ENCODE data around the gene SIRT2.
A peak's percentile ranks its signal among the peaks of the same experiment; 100 is the strongest.

The SIRT2 gene

GRCh38 chr19:38905620-38906019, 6.2 kb upstream of the SIRT2 start:
- Histone ChIP-seq H3K27ac (ENCODE audit: low read depth, low read length) (no peak overlapping the region), H3K36me3 (ENCODE audit: low read length) (0 out of 2 replicates have a peak, but pooled peaks cover 3% of the 10 kb centered on the region), H3K27me3 (ENCODE audit: low read length) (no peaks in the 10 kb centered on the region), H3K79me2 (ENCODE audit: insufficient read depth, low read length) (peaks cover 30% of the 10 kb centered on the region), H4K20me1 (ENCODE audit: low read depth, low read length) (no peaks in the 10 kb centered on the region), H3K9ac (ENCODE audit: low read length) (no peak overlapping the region), H3K9me3 (ENCODE audit: insufficient read depth, low read length) (no peaks in the 10 kb centered on the region), H3K4me3 (ENCODE audit: insufficient read depth, low read length, poor library complexity, severe bottlenecking) (no peak overlapping the region), H3K9me2 (replicated peaks; ENCODE audit: insufficient read depth, low read length) (no peaks in the 10 kb centered on the region), H2AFZ (ENCODE audit: low read depth, low read length, severe bottlenecking) (no peak overlapping the region), H3K4me2 (ENCODE audit: low read depth, low read length, poor library complexity, severe bottlenecking) (no peak overlapping the region), H3F3A (ENCODE audit: insufficient read depth) (no peaks in the 10 kb centered on the region; the same call in 1 of the 2 replicates)
- TF ChIP-seq, protein P1, sequence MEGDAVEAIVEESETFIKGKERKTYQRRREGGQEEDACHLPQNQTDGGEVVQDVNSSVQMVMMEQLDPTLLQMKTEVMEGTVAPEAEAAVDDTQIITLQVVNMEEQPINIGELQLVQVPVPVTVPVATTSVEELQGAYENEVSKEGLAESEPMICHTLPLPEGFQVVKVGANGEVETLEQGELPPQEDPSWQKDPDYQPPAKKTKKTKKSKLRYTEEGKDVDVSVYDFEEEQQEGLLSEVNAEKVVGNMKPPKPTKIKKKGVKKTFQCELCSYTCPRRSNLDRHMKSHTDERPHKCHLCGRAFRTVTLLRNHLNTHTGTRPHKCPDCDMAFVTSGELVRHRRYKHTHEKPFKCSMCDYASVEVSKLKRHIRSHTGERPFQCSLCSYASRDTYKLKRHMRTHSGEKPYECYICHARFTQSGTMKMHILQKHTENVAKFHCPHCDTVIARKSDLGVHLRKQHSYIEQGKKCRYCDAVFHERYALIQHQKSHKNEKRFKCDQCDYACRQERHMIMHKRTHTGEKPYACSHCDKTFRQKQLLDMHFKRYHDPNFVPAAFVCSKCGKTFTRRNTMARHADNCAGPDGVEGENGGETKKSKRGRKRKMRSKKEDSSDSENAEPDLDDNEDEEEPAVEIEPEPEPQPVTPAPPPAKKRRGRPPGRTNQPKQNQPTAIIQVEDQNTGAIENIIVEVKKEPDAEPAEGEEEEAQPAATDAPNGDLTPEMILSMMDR (IDR thresholded peaks at IDR 0.05; ENCODE audit: insufficient read depth, low read length, poor library complexity, severe bottlenecking) = no peak
- no peak for TF ChIP-seq EZH2phosphoT487 (conservative IDR thresholded peaks at IDR 0.05; ENCODE audit: low read length)

GRCh38 chr19:38904581-38905539, 5.4 kb upstream of the SIRT2 start:
- H3K9ac ChIP-seq (ENCODE audit: low read length) = no peak overlapping the region
- no peak overlapping the region for H3K4me2 ChIP-seq (ENCODE audit: low read depth, low read length, poor library complexity, severe bottlenecking)
- no peaks in the 10 kb centered on the region for H3K27me3 ChIP-seq (ENCODE audit: low read length)
- H3K79me2 ChIP-seq (ENCODE audit: insufficient read depth, low read length) = peaks cover 35% of the 10 kb centered on the region
- no peaks in the 10 kb centered on the region for H3K9me2 ChIP-seq (replicated peaks; ENCODE audit: insufficient read depth, low read length)
- no peak overlapping the region for H2AFZ ChIP-seq (ENCODE audit: low read depth, low read length, severe bottlenecking)
- no peak for TF ChIP-seq EZH2phosphoT487 (conservative IDR thresholded peaks at IDR 0.05; ENCODE audit: low read length)
- TF ChIP-seq, protein P1 (IDR thresholded peaks at IDR 0.05; ENCODE audit: insufficient read depth, low read length, poor library complexity, severe bottlenecking) = no peak
- H3F3A ChIP-seq (ENCODE audit: insufficient read depth) = no peaks in the 10 kb centered on the region; the same call in 1 of the 2 replicates
- H3K4me3 ChIP-seq (ENCODE audit: insufficient read depth, low read length, poor library complexity, severe bottlenecking) = no peak overlapping the region
- 0 out of 2 replicates have a peak, but pooled peaks cover 3% of the 10 kb centered on the region for H3K36me3 ChIP-seq (ENCODE audit: low read length)
- no peak overlapping the region for H3K27ac ChIP-seq (ENCODE audit: low read depth, low read length)
- H3K9me3 ChIP-seq (ENCODE audit: insufficient read depth, low read length) = no peaks in the 10 kb centered on the region
- H4K20me1 ChIP-seq (ENCODE audit: low read depth, low read length) = no peaks in the 10 kb centered on the region

DNA sequence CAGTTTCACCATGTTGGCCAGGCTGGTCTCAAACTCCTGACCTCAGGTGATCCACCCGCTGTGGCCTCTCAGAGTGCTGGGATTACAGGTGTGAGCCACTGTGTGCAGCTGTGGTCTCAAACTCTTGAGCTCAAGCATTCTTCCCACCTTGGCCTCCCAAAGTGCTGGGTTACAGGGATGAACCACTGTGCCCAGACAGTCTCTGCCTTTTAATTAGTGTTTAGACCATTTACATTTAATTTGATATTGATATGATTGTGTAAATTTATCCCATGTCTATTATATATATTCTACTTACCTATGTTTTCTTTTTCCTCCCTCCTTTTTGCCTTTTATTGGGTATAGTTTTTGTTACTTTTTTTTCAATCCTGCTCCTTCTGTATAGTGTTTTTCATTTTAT, 2.3 kb upstream of the SIRT2 start:
- Histone ChIP-seq H3K9ac (ENCODE audit: low read length) (no peak overlapping the region), H2AFZ (ENCODE audit: low read depth, low read length, severe bottlenecking) (no peak overlapping the region), H3K79me2 (ENCODE audit: insufficient read depth, low read length) (peaks cover 35% of the 10 kb centered on the region), H3K4me2 (ENCODE audit: low read depth, low read length, poor library complexity, severe bottlenecking) (peak overlapping the region; percentile 92), H3K27me3 (ENCODE audit: low read length) (no peaks in the 10 kb centered on the region), H3K4me3 (ENCODE audit: insufficient read depth, low read length, poor library complexity, severe bottlenecking) (peak overlapping the region; percentile 97), H3K9me2 (replicated peaks; ENCODE audit: insufficient read depth, low read length) (no peaks in the 10 kb centered on the region), H3K27ac (ENCODE audit: low read depth, low read length) (no peak overlapping the region), H3K9me3 (ENCODE audit: insufficient read depth, low read length) (no peaks in the 10 kb centered on the region), H3F3A (ENCODE audit: insufficient read depth) (no peaks in the 10 kb centered on the region; the same call in 1 of the 2 replicates), H3K36me3 (ENCODE audit: low read length) (0 out of 2 replicates have a peak, but pooled peaks cover 3% of the 10 kb centered on the region), H4K20me1 (ENCODE audit: low read depth, low read length) (no peaks in the 10 kb centered on the region)
- TF ChIP-seq, protein P1 (IDR thresholded peaks at IDR 0.05; ENCODE audit: insufficient read depth, low read length, poor library complexity, severe bottlenecking) = no peak
- no peak for TF ChIP-seq EZH2phosphoT487 (conservative IDR thresholded peaks at IDR 0.05; ENCODE audit: low read length)
